PC-3 (cell line): ENCODE measurements around the gene C12orf75. TPM values are rescaled to one million over a fixed set of nuclear protein-coding genes. Genes with fewer than 3 reads are reported as not detected.

Experiments used
- ATAC-seq: fragments of 200-7000 bp; cut with Tn5 transposase; 2 replicates; pipeline ENCODE4 v1.9.1; 2020; ENCODE audit warnings: mild to moderate bottlenecking, moderate library complexity
- BruUV-seq: library from RNA; stranded (reverse); fragments of 400-500 nt; replicated peaks from 2 replicates; lab custom pipeline; 2021; lab: Mats Ljungman, UMichigan
- CTCF ChIA-PET: fragments of 300-600 bp; sonication (Branson Sonifier 250); formaldehyde crosslinking; loops from one replicate; lab custom pipeline; 2022; ENCODE audit warnings: antibody characterized with exemption; lab: Charles Lee
- POLR2A ChIA-PET: fragments of 300-600 bp; sonication (Branson Sonifier 250); formaldehyde crosslinking; loops from one replicate; lab custom pipeline; 2022; ENCODE audit warnings: antibody characterized with exemption; ENCODE audit not compliant: unreplicated experiment; lab: Charles Lee
- DNase-seq: peaks from one replicate; pipeline ENCODE4 v3.0.0-alpha.2; 2015
- H2AFZ ChIP-seq: fragments of 300-600 bp; sonication (generic); 2 replicates; pipeline ENCODE4 v1.6.0; 2016; ENCODE audit warnings: antibody characterized with exemption, low read length
- H3F3A ChIP-seq: fragments of 300-600 bp; sonication (generic); one replicate; pipeline ENCODE4 v1.6.0; 2017; ENCODE audit warnings: antibody characterized with exemption, low read length, control low read depth, mild to moderate bottlenecking; ENCODE audit not compliant: unreplicated experiment
- H3K27ac ChIP-seq: fragments of 300-600 bp; sonication (generic); 2 replicates; pipeline ENCODE4 v1.5.1; 2016; ENCODE audit warnings: mild to moderate bottlenecking, low read length
- H3K27me3 ChIP-seq: fragments of 300-600 bp; sonication (generic); 2 replicates; pipeline ENCODE4 v1.6.1; 2016; ENCODE audit warnings: low read length, mixed read lengths
- H3K36me3 ChIP-seq: fragments of 300-600 bp; sonication (generic); 2 replicates; pipeline ENCODE4 v1.6.1; 2016; ENCODE audit warnings: low read depth, mixed run types, low read length, mixed read lengths
- H3K4me1 ChIP-seq: fragments of 300-600 bp; sonication (generic); 2 replicates; pipeline ENCODE4 v1.5.1; 2016; ENCODE audit warnings: low read length; ENCODE audit not compliant: insufficient read depth
- H3K4me2 ChIP-seq: fragments of 300-600 bp; sonication (generic); 2 replicates; pipeline ENCODE4 v1.6.0; 2016; ENCODE audit warnings: low read length
- H3K4me3 ChIP-seq: fragments of 300-600 bp; sonication (generic); 2 replicates; pipeline ENCODE4 v1.5.1; 2016; ENCODE audit warnings: mild to moderate bottlenecking, low read length, mixed read lengths
- H3K79me2 ChIP-seq: fragments of 300-600 bp; sonication (generic); 2 replicates; pipeline ENCODE4 v1.6.1; 2017; ENCODE audit warnings: low read length, mixed read lengths
- H3K9ac ChIP-seq: fragments of 300-600 bp; sonication (generic); 2 replicates; pipeline ENCODE4 v1.6.0; 2016; ENCODE audit warnings: mild to moderate bottlenecking, low read length
- H3K9me2 ChIP-seq: fragments of 300-600 bp; sonication (generic); replicated peaks from 2 replicates; pipeline ENCODE4 v1.6.1; 2016; ENCODE audit warnings: mixed run types, low read length, mixed read lengths
- H3K9me3 ChIP-seq: fragments of 300-600 bp; sonication (generic); 2 replicates; pipeline ENCODE4 v1.6.1; 2016; ENCODE audit warnings: low read length, mixed read lengths
- H4K20me1 ChIP-seq: fragments of 300-600 bp; sonication (generic); 2 replicates; pipeline ENCODE4 v1.6.1; 2016; ENCODE audit warnings: low read length, mixed read lengths
- EZH2 ChIP-seq: fragments of 300-600 bp; sonication (generic); IDR thresholded peaks from one replicate; pipeline ENCODE4 v1.6.1; 2017; ENCODE audit warnings: antibody characterized with exemption, mild to moderate bottlenecking, low read length; ENCODE audit not compliant: unreplicated experiment
- EZH2phosphoT487 ChIP-seq: fragments of 300-600 bp; sonication (generic); IDR thresholded peaks from 2 replicates; pipeline ENCODE4 v1.6.1; 2018; ENCODE audit warnings: mild to moderate bottlenecking, antibody characterized with exemption, low read length, borderline replicate concordance
- intact Hi-C: fragments of 100-400 bp; cut with micrococcal nuclease; formaldehyde crosslinking; loops from 2 replicates; pipeline ENCODE4 v1.9.0; 2023
- total RNA-seq: library from RNA; depleted of rRNA; stranded (reverse); fragments of >200 nt; gene quantifications from 2 replicates; pipeline ENCODE4 v1.2.3, GENCODE V29; 2014
- TF ChIP-seq, protein P1 (sequence below): fragments of 300-600 bp; sonication (generic); conservative IDR thresholded peaks from 2 replicates; pipeline ENCODE4 v1.5.1; 2017; ENCODE audit warnings: antibody characterized with exemption, low read depth, mild to moderate bottlenecking, low read length

Gene C12orf75
- total RNA-seq, 1 experiment from 2014 or later = 144 TPM

DNA sequence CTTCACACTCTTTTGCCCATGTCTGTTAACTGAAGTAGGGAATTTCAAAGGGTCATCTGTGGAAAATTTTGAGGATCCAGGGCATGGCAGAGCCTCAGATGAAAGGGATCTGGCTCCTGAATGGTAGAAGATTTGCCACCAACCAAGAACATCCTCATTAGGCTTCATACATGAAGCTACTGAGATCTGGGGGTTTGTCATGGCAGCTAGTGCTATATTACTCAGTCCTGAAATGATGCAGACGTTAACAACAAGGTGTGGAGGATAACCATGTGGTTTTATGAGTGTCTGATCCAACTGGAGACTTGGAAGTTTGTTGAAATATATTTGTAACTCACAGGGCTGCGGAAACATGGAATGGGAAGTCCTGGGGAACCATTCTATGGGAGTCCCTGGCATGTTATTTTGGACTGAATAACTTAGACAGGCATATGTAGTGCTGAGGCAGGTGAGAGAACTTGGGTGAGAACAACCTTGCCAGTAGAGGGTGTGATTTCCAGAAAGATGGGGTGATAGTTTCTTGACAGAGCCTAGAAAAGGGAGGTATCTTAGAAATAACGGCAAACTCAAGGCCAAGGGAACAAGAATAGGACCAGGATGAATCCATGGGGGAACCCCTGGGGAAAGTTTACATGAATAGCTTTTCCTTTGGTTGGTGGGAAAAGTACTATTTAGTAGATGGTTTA, 42.0 kb upstream of the C12orf75 start:
- H3K4me2 ChIP-seq = no peak overlapping the region
- intact Hi-C loops = no loop called here
- no peak for ATAC-seq
- H3K27me3 ChIP-seq = no peaks in the 10 kb centered on the region
- no peak overlapping the region for H2AFZ ChIP-seq
- TF ChIP-seq EZH2 (no peak), EZH2phosphoT487 (no peak)
- TF ChIP-seq, protein P1, sequence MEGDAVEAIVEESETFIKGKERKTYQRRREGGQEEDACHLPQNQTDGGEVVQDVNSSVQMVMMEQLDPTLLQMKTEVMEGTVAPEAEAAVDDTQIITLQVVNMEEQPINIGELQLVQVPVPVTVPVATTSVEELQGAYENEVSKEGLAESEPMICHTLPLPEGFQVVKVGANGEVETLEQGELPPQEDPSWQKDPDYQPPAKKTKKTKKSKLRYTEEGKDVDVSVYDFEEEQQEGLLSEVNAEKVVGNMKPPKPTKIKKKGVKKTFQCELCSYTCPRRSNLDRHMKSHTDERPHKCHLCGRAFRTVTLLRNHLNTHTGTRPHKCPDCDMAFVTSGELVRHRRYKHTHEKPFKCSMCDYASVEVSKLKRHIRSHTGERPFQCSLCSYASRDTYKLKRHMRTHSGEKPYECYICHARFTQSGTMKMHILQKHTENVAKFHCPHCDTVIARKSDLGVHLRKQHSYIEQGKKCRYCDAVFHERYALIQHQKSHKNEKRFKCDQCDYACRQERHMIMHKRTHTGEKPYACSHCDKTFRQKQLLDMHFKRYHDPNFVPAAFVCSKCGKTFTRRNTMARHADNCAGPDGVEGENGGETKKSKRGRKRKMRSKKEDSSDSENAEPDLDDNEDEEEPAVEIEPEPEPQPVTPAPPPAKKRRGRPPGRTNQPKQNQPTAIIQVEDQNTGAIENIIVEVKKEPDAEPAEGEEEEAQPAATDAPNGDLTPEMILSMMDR = peak; percentile 16; the same call in 1 of the 2 replicates
- DNase-seq = no peak
- no peak overlapping the region for H3K9ac ChIP-seq
- peaks cover 14% of the 10 kb centered on the region for H3K4me1 ChIP-seq
- no peak overlapping the region for H3K4me3 ChIP-seq
- ChIA-PET POLR2A (no interaction called here), CTCF (no interaction called here)
- no peaks in the 10 kb centered on the region for H3F3A ChIP-seq
- no peaks in the 10 kb centered on the region for H3K9me3 ChIP-seq
- H3K27ac ChIP-seq = no peak overlapping the region
- H4K20me1 ChIP-seq = no peaks in the 10 kb centered on the region
- H3K9me2 ChIP-seq = no peaks in the 10 kb centered on the region
- BruUV-seq = no TSS peak
- H3K36me3 ChIP-seq = no peaks in the 10 kb centered on the region
- no peaks in the 10 kb centered on the region for H3K79me2 ChIP-seq

DNA sequence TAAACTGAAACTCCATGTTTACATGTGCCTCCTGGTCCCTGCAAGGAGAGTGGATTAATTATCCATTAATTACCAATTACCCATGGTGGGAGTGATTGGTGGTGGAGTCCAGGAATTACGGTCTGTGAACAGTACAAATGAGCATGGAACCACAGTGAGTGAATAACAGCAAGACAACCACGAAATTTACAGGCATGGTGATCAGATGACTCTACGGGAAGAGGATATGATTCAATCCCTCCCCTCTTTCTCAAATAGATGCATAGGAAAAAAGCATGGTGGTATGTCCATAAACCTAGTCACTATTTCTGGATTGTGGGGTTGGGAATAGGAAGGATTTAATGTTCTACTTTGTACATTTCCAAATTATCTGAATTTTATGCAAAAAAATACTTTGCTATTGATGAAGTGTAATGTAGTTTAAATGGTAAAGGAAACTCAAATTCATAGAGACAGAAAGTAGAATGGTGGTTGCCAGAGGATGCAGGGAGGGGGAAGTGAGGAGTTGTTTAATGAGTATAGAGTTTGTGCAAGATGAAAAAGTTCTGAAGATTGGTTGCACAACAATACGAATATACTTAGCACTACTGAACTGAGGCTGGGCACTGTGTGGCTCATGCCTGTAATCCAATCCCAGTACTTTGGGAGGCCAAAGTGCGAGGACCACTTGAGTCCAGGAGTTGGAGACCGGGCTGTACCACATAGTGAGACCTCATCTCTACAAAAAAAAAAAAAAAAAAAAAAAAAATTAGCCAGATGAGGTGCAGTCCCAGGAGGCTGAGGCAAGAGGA, 41.2 kb upstream of the C12orf75 start:
- ChIA-PET CTCF (no interaction called here), POLR2A (no interaction called here)
- Histone ChIP-seq H3K36me3 (no peaks in the 10 kb centered on the region), H2AFZ (peak overlapping the region; percentile 37; the same call in 1 of the 2 replicates), H3K4me1 (peaks cover 14% of the 10 kb centered on the region), H3K27ac (peak overlapping the region; percentile 51), H3K9me2 (no peaks in the 10 kb centered on the region), H3K9me3 (no peaks in the 10 kb centered on the region), H3K4me3 (no peak overlapping the region), H3K27me3 (no peaks in the 10 kb centered on the region), H3K79me2 (no peaks in the 10 kb centered on the region), H4K20me1 (no peaks in the 10 kb centered on the region), H3F3A (no peaks in the 10 kb centered on the region), H3K9ac (no peak overlapping the region), H3K4me2 (peak overlapping the region; percentile 27; the same call in 1 of the 2 replicates)
- BruUV-seq = no TSS peak
- DNase-seq = peak; percentile 70
- peak; percentile 87 for ATAC-seq
- TF ChIP-seq, protein P1 = no peak
- TF ChIP-seq EZH2phosphoT487 = no peak
- no peak for TF ChIP-seq EZH2
- intact Hi-C loops = no loop called here

DNA sequence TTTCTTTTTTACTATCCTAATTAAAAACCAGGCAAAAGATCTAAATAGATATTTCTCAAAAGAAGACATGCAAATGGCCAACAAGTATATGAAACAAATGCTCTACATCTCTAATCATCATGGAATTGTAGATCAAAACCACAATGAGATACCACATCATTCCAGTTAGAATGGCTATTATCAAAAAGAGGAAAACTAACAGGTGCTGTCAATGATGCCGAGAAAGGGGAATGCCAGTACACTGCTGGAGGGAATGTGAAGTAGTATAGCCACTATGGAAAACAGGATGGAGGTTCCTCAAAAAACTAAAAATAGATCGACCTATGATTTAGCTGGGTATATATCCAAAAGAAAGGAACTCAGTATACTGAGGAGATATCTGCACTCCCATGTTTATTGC, 39.0 kb upstream of the C12orf75 start:
- Histone ChIP-seq H3K27me3 (no peaks in the 10 kb centered on the region), H4K20me1 (no peaks in the 10 kb centered on the region), H3K9me2 (no peaks in the 10 kb centered on the region), H2AFZ (no peak overlapping the region), H3K4me2 (no peak overlapping the region), H3K9ac (no peak overlapping the region), H3K4me1 (peaks cover 14% of the 10 kb centered on the region), H3K36me3 (no peaks in the 10 kb centered on the region), H3K9me3 (no peaks in the 10 kb centered on the region), H3K27ac (no peak overlapping the region), H3K79me2 (no peaks in the 10 kb centered on the region), H3K4me3 (no peak overlapping the region), H3F3A (no peaks in the 10 kb centered on the region)
- intact Hi-C loops = no loop called here
- ATAC-seq (no peak), DNase-seq (no peak)
- no TSS peak for BruUV-seq
- TF ChIP-seq EZH2phosphoT487 (no peak), EZH2 (no peak)
- TF ChIP-seq, protein P1 = no peak
- POLR2A ChIA-PET = no interaction called here
- CTCF ChIA-PET = no interaction called here
